Stomach (tissue), 4 donors: ENCODE data around the gene METTL24.

Source experiments
- CTCF ChIP-seq, 7 experiments: fragments of 450-650 bp in 4 of 7; fragments of 200-600 bp in 3 of 7; sonication (generic) in 3 of 7; IDR thresholded peaks; one replicate each; pipeline ENCODE4 v1.5.1; 2016 to 2019; ENCODE audit warnings: antibody characterized with exemption in 7 of 7, control low read depth in 2 of 7, mild to moderate bottlenecking in 1 of 7
- EP300 ChIP-seq: sonication (generic); formaldehyde crosslinking; IDR thresholded peaks from one replicate; pipeline ENCODE4 v1.6.1; 2017; ENCODE audit warnings: antibody characterized with exemption
- POLR2A ChIP-seq, 4 donors: fragments of 450-650 bp; IDR thresholded peaks; one replicate each; pipeline ENCODE4 v1.6.1; 2016; ENCODE audit warnings: antibody characterized with exemption in 4 of 4, control low read depth in 2 of 4, mild to moderate bottlenecking in 1 of 4, moderate library complexity in 1 of 4
- POLR2AphosphoS5 ChIP-seq, 3 donors: sonication (generic); formaldehyde crosslinking; IDR thresholded peaks; one replicate each; pipeline ENCODE4 v1.6.1; 2016; ENCODE audit warnings: antibody characterized with exemption in 3 of 3

DNA sequence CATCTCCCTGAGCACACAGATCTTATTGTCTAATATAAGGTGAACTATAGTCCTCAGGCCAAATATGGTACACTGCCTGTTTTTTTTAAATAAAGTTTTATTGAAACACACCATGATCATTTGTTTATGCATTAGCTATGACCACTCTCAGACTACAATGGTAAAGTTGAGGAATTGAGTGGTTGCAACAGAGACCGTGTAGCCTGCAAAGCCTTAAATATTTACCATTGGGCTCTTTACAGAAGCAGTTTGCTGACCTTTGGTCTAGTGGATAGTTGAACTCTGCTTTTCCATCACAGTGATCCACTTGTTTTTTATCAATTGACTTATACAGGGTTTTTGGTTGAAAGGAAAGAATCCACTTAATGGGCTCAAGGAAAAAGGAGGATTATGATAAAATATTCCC lies 27.3 kb upstream of the METTL24 start:
- no peak for TF ChIP-seq CTCF (IDR thresholded peaks at IDR 0.05)
- TF ChIP-seq POLR2A (IDR thresholded peaks at IDR 0.05): no peak
- TF ChIP-seq EP300: no peak
- TF ChIP-seq POLR2AphosphoS5 (IDR thresholded peaks at IDR 0.05): no peak
